HEK293T (cell line): Measurements from ENCODE around the gene MAD1L1.

ENCODE experiments used
- ARNT ChIP-seq: fragments of 450-650 bp; IDR thresholded peaks from 2 replicates; pipeline ENCODE4 v1.6.1; 2017; ENCODE audit warnings: mild to moderate bottlenecking
- BHLHE40 ChIP-seq: fragments of 450-650 bp; IDR thresholded peaks from 2 replicates; pipeline ENCODE4 v1.6.1; 2016; ENCODE audit warnings: mild to moderate bottlenecking, moderate library complexity, borderline replicate concordance
- ELF4 ChIP-seq: fragments of 450-650 bp; IDR thresholded peaks from 2 replicates; pipeline ENCODE4 v1.6.1; 2017; ENCODE audit warnings: antibody characterized with exemption
- FOXA1 ChIP-seq: fragments of 450-650 bp; IDR thresholded peaks from 2 replicates; pipeline ENCODE4 v1.6.1; 2016; ENCODE audit warnings: mild to moderate bottlenecking
- FOXK2 ChIP-seq: fragments of 450-650 bp; IDR thresholded peaks from 2 replicates; pipeline ENCODE4 v1.6.1; 2016; ENCODE audit warnings: mild to moderate bottlenecking
- FOXM1 ChIP-seq: fragments of 450-650 bp; IDR thresholded peaks from 2 replicates; pipeline ENCODE4 v1.6.1; 2017; ENCODE audit warnings: mild to moderate bottlenecking, borderline replicate concordance
- HDGF ChIP-seq: fragments of 450-650 bp; IDR thresholded peaks from 2 replicates; pipeline ENCODE4 v1.6.1; 2017; ENCODE audit warnings: antibody characterized with exemption, borderline replicate concordance
- LEF1 ChIP-seq: fragments of 450-650 bp; IDR thresholded peaks from 2 replicates; pipeline ENCODE4 v1.6.1; 2017; ENCODE audit warnings: mild to moderate bottlenecking, borderline replicate concordance
- NFRKB ChIP-seq: fragments of 450-650 bp; IDR thresholded peaks from 2 replicates; pipeline ENCODE4 v1.6.1; 2016; ENCODE audit warnings: mild to moderate bottlenecking, moderate library complexity
- SP1 ChIP-seq: fragments of 450-650 bp; IDR thresholded peaks from 2 replicates; pipeline ENCODE4 v1.6.1; 2017
- SUZ12 ChIP-seq: fragments of 450-650 bp; IDR thresholded peaks from 2 replicates; pipeline ENCODE4 v1.6.1; 2016; ENCODE audit warnings: mild to moderate bottlenecking
- ZNF384 ChIP-seq: fragments of 450-650 bp; IDR thresholded peaks from 2 replicates; pipeline ENCODE4 v1.6.1; 2016
- TF ChIP-seq, protein P1 (sequence below): fragments of 450-650 bp; IDR thresholded peaks from 2 replicates; pipeline ENCODE4 v1.6.1; 2016

DNA sequence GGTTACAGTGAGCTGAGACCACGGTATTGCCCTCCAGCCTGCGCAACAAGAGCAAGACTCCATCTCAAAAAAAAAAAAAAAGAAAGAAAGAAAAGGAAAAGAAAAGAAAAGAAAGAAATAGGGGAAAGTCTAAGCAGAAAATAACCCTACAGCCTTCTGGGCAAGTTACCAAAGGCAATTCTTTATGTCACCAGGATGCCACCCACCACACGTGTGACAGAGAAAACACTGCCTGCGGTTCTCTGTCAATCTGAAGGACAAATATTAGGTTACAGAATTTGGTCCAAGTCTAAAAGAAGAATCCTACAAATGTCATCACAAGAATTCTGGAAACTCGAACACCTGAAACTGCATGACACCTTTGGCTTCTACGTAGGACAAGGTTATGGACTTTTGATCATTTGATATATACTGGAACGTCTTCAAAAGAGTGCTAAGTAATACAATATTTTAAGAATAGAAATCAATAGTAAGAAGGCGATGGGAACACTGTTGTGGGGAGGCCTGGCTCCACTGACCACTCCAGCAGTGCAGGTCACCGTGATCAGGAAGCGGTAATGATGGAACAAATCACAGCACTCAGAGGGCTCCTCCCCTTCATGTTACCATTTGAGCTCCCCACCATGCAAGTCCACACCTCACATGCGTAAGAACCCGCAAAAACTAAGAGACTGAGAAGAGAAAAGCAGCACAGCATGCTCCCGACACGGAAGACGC is 75.8 kb downstream of the MAD1L1 start:
- no peak for TF ChIP-seq ZNF384
- TF ChIP-seq SP1: no peak
- no peak for TF ChIP-seq ARNT
- no peak for TF ChIP-seq NFRKB
- TF ChIP-seq, protein P1, sequence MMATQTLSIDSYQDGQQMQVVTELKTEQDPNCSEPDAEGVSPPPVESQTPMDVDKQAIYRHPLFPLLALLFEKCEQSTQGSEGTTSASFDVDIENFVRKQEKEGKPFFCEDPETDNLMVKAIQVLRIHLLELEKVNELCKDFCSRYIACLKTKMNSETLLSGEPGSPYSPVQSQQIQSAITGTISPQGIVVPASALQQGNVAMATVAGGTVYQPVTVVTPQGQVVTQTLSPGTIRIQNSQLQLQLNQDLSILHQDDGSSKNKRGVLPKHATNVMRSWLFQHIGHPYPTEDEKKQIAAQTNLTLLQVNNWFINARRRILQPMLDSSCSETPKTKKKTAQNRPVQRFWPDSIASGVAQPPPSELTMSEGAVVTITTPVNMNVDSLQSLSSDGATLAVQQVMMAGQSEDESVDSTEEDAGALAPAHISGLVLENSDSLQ: no peak
- no peak for TF ChIP-seq SUZ12
- TF ChIP-seq HDGF: no peak
- TF ChIP-seq FOXA1: no peak
- no peak for TF ChIP-seq FOXM1
- TF ChIP-seq FOXK2: no peak
- TF ChIP-seq ELF4: no peak
- TF ChIP-seq BHLHE40: no peak
- no peak for TF ChIP-seq LEF1
